A549 treated with ZK216348 at 1 μM for 4 hours (cell line): ENCODE data around the gene LHFPL6. TPM values are rescaled to one million over a fixed set of nuclear protein-coding genes. Genes with fewer than 3 reads are reported as not detected.

ENCODE experiments used
- total RNA-seq: library from RNA; stranded (reverse); fragments of 200-300 nt; extraction: Qiagen RNA extraction; gene quantifications from 5 replicates; pipeline ENCODE4 v1.2.3, GENCODE V29; 2022; ENCODE audit warnings: low read depth

LHFPL6 gene
- total RNA-seq = 6.2 to 7.0 TPM (median 6.8 TPM) in 5 replicates

GRCh38 chr13:39602614-39603366 lies at the start of gene LHFPL6:
Gene LHFPL6, minus strand, starts transcription at chr13:39603193.

Other genes starting within 250 kb of the LHFPL6 start
- gene COG6, start 52.5 kb upstream of the LHFPL6 start, total RNA-seq = 3.1 to 9.1 TPM (median 4.6 TPM) in 5 replicates